Fibroblast of lung (primary cell): Measurements from ENCODE around the gene MAPKAPK5.

ENCODE experiments used
- CTCF ChIP-seq, 2 donors: IDR thresholded peaks in 1 of 2; conservative IDR thresholded peaks in 1 of 2; 1 replicate in 1 of 2; 2 replicates in 1 of 2; pipeline ENCODE4 v1.5.1; 2011 to 2012; ENCODE audit warnings: low read length in 2 of 2, control low read depth in 1 of 2, inconsistent platforms in 1 of 2, low read depth in 1 of 2, mild to moderate bottlenecking in 1 of 2
- EZH2 ChIP-seq: IDR thresholded peaks from 2 replicates; pipeline ENCODE4 v1.5.1; 2012; ENCODE audit warnings: low read length, control low read depth, mild to moderate bottlenecking; ENCODE audit errors: missing control alignments

- TF ChIP-seq CTCF (conservative IDR thresholded peaks at IDR 0.05 in 1 of 2, IDR thresholded peaks at IDR 0.05 in 1 of 2; ENCODE audit: low read depth in 1 of 2, low read length in 2 of 2) = no peak
- TF ChIP-seq EZH2 = no peak
Observed at GRCh38 chr12:111864913-111865312, 22.9 kb downstream of the MAPKAPK5 start.
